HepG2 (cell line): ENCODE results near the gene SGTB. TPM values are rescaled to one million over a fixed set of nuclear protein-coding genes. Genes with fewer than 3 reads are reported as not detected.

ENCODE experiments used
- ATM ChIP-seq: fragments of 450-650 bp; IDR thresholded peaks from 2 replicates; pipeline ENCODE4 v1.7.1; 2017; ENCODE audit warnings: mild to moderate bottlenecking, borderline replicate concordance
- ELF3 ChIP-seq: IDR thresholded peaks from 2 replicates; pipeline ENCODE4 v1.6.1; 2016; ENCODE audit warnings: missing genetic modification reagents, missing compliant biosample characterization
- HNRNPL ChIP-seq: fragments of 200-400 bp; formaldehyde crosslinking; IDR thresholded peaks from 2 replicates; pipeline ENCODE4 v1.6.1; 2017; ENCODE audit warnings: mild to moderate bottlenecking, low read depth, low read length
- PRDM15 ChIP-seq: sonication (generic); formaldehyde crosslinking; IDR thresholded peaks from 2 replicates; pipeline ENCODE4 v1.4.0; 2020; ENCODE audit warnings: missing genetic modification reagents
- SKIL ChIP-seq: sonication (generic); formaldehyde crosslinking; IDR thresholded peaks from 2 replicates; pipeline ENCODE4 v1.8.0; 2022; ENCODE audit warnings: missing genetic modification reagents, mild to moderate bottlenecking, moderate library complexity, borderline replicate concordance
- SMAD9 ChIP-seq: sonication (generic); formaldehyde crosslinking; IDR thresholded peaks from 2 replicates; pipeline ENCODE4 v1.5.1; 2020; ENCODE audit warnings: mild to moderate bottlenecking, missing genetic modification reagents
- ZMAT5 ChIP-seq: sonication (generic); formaldehyde crosslinking; IDR thresholded peaks from 2 replicates; pipeline ENCODE4 v1.5.0; 2020; ENCODE audit warnings: mild to moderate bottlenecking, low read depth, missing genetic modification reagents, borderline replicate concordance
- ZNF180 ChIP-seq: sonication (generic); formaldehyde crosslinking; IDR thresholded peaks from 2 replicates; pipeline ENCODE4 v1.4.0; 2020; ENCODE audit warnings: low read depth, missing genetic modification reagents, borderline replicate concordance
- ZNF3 ChIP-seq: IDR thresholded peaks from 2 replicates; pipeline ENCODE4 v1.7.0; 2017; ENCODE audit warnings: inconsistent platforms
- ZNF318 ChIP-seq: sonication (generic); formaldehyde crosslinking; IDR thresholded peaks from 2 replicates; pipeline ENCODE4 v1.4.0; 2020; ENCODE audit warnings: mild to moderate bottlenecking, missing genetic modification reagents
- ZNF382 ChIP-seq: sonication (generic); formaldehyde crosslinking; IDR thresholded peaks from 2 replicates; pipeline ENCODE4 v1.5.0; 2020; ENCODE audit warnings: missing genetic modification reagents, mild to moderate bottlenecking, borderline replicate concordance
- ZNF549 ChIP-seq: sonication (generic); formaldehyde crosslinking; IDR thresholded peaks from 2 replicates; pipeline ENCODE4 v1.5.0; 2020; ENCODE audit warnings: missing genetic modification reagents
- ZNF598 ChIP-seq: sonication (generic); formaldehyde crosslinking; IDR thresholded peaks from 2 replicates; pipeline ENCODE4 v1.5.1; 2020; ENCODE audit warnings: mild to moderate bottlenecking, missing genetic modification reagents, borderline replicate concordance
- polyA plus RNA-seq, 8 experiments: library from polyadenylated mRNA; depleted of rRNA in 3 of 8; stranded (reverse) in 7 of 8; unstranded in 1 of 8; fragments of >200 nt; fragmentation: Illumina TruSeq in 4 of 8; extraction: Trizol in 4 of 8; gene quantifications; 2 replicates each; pipeline versions ENCODE4 v1.2.1 to v1.2.3, GENCODE V29; 2011 to 2016; ENCODE audit warnings: low read depth in 4 of 8, missing spikeins in 1 of 8, mixed read lengths in 1 of 8; ENCODE audit not compliant: insufficient read depth in 1 of 8
- total RNA-seq, 5 experiments: library from RNA; depleted of rRNA; stranded (reverse); fragments of >200 nt; fragmentation: Illumina TruSeq; extraction: Trizol; gene quantifications; 2 replicates each; pipeline ENCODE4 v1.2.3, GENCODE V29; 2016; ENCODE audit warnings: low read depth in 1 of 5

SGTB gene
- total and polyA plus RNA-seq, 2 of the 13 experiments (the other 11 are each of a cell fraction or from before 2014, with no cell fraction given) = 5.2 to 11.2 TPM

- TF ChIP-seq ZNF3 (no peak), SKIL (CRISPR knock-in tag) (no peak), ATM (no peak), ZNF318 (no peak), ZNF549 (CRISPR knock-in tag) (no peak), ELF3 (CRISPR knock-in tag) (0 out of 2 replicates have a peak, but pooled peaks have one; percentile 18), ZMAT5 (CRISPR knock-in tag) (no peak), SMAD9 (CRISPR knock-in tag) (no peak), PRDM15 (CRISPR knock-in tag) (no peak), ZNF598 (CRISPR knock-in tag) (no peak), ZNF382 (CRISPR knock-in tag) (no peak), HNRNPL (no peak), ZNF180 (CRISPR knock-in tag) (no peak)
Observed at GRCh38 chr5:65624571-65625555, 97.0 kb downstream of the SGTB start, which contains the start of the genes SHLD3 and TRAPPC13 (continued).
